GM12874 (cell line): ENCODE data around the gene CDK11A.

Experiments
- CTCF ChIP-seq: IDR thresholded peaks from 2 replicates; pipeline ENCODE4 v1.5.1; 2011; ENCODE audit warnings: low read depth, mild to moderate bottlenecking, control low read depth, low read length, moderate library complexity; ENCODE audit not compliant: insufficient read depth

The CDK11A gene

GRCh38 chr1:1761504-1762376, 37.6 kb upstream of the CDK11A start:
- no peak for TF ChIP-seq CTCF

GRCh38 chr1:1760715-1761114, 36.6 kb upstream of the CDK11A start:
- TF ChIP-seq CTCF: no peak

- TF ChIP-seq CTCF: no peak
Observed at GRCh38 chr1:1760345-1760650, 36.1 kb upstream of the CDK11A start.

DNA sequence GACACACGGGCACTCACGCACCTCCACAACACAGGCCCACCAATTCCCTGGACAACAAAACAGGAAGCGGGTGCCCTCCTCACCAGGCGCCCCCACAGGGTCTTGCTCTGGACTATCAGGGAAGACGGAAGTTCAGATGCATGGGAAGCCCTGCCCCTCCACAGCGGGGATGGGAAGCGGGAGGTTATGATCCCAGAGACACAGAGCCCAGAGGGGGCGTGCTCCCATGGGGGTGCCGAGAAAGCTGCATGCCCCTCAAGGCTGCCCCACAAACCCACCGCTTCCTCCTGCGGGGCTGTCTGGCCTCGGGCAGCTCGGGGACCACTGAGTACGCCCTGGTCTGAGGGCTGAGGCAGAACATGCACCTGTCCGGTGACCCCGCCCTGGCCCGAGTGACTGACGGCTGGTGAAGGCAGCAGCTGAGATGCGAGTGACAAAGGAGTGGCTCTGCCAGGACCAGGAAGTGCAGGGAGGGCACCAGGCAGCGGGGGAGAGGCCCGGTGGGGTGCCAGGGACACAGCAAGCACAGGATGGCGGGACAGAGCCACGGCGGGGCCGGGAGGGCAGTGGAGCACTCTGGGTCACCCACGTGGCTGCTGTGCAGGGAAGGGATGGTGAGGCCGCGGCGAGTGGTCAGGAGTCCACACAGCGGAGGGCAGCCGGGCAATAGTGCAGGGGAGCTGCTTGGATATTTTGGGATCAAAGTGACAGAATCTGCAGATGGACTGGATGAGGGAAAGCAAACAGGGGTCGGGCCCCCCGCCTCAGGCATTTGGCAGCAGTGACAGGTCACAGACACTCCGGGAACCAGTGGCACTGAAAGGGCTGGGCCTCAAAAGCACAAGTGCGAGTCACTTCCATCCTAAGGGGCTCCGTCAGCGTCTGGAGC, 35.5 kb upstream of the CDK11A start:
- TF ChIP-seq CTCF: no peak

GRCh38 chr1:1758692-1759455, 34.7 kb upstream of the CDK11A start:
- no peak for TF ChIP-seq CTCF

GRCh38 chr1:1758059-1758621, 34.0 kb upstream of the CDK11A start:
- no peak for TF ChIP-seq CTCF
